Activated naive CD4-positive, alpha-beta T cell treated with anti-CD3 and anti-CD28 coated beads, Interleukin-2, amount 50 U/mL, for 24 hours (primary cell): ENCODE measurements around the gene CNIH4.
A peak's percentile ranks its signal among the peaks of the same experiment; 100 is the strongest.
"Not testable (repeated sequence)": the region's sequence is repeated elsewhere in the genome, so short reads cannot be mapped to it uniquely, and the experiment has no call there.

Experiments
- H3K27ac Mint-ChIP-seq: one replicate; pipeline ENCODE4 v1.8.0; 2021; ENCODE audit warnings: mild to moderate bottlenecking, mixed read lengths
- H3K27me3 Mint-ChIP-seq: one replicate; pipeline ENCODE4 v1.8.0; 2021; ENCODE audit warnings: mixed read lengths
- H3K36me3 Mint-ChIP-seq: one replicate; pipeline ENCODE4 v1.8.0; 2021; ENCODE audit warnings: mixed read lengths
- H3K4me1 Mint-ChIP-seq: one replicate; pipeline ENCODE4 v1.8.0; 2021; ENCODE audit warnings: mixed read lengths
- H3K4me3 Mint-ChIP-seq: one replicate; pipeline ENCODE4 v1.8.0; 2021; ENCODE audit warnings: mild to moderate bottlenecking, mixed read lengths
- H3K9me3 Mint-ChIP-seq: one replicate; pipeline ENCODE4 v1.8.0; 2021; ENCODE audit warnings: mixed read lengths

Gene CNIH4

DNA sequence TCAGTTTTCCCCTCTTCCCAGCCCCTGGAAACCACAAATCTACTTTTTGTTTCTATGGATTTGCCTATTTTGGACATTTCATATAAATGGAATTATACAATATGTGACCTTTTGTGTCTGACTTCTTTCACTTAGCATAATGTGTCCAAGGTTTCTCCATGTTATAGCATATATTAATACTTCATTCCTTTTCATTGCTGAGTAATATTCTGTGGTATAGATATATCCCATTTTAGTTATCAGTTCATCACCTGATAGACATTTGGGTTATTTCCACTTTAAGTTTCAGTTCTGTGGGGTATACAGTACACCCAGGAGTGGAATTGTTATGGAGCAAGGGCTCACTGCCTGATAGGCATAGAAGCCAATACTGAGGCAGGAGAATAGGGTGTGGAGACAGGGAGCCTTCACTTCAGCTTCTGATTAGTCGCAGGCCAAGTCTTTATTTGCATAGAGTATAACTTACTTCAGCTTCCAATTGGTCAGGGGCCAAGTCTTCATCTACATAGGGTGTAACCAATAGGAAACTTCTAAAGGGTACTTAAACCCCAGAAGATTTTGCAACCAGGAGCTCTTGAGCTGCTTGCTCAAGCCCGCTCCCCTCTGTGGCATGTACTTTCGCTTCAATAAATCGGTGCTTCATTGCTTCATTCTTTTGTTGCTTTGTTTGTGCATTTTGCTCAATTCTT is 18.4 kb upstream of the CNIH4 start:
- Mint-ChIP-seq H3K27me3 (no peaks in the 10 kb centered on the region), H3K4me3 (no peak overlapping the region), H3K4me1 (peaks cover 16% of the 10 kb centered on the region), H3K36me3 (no peaks in the 10 kb centered on the region), H3K27ac (no peak overlapping the region), H3K9me3 (no peaks in the 10 kb centered on the region)

DNA sequence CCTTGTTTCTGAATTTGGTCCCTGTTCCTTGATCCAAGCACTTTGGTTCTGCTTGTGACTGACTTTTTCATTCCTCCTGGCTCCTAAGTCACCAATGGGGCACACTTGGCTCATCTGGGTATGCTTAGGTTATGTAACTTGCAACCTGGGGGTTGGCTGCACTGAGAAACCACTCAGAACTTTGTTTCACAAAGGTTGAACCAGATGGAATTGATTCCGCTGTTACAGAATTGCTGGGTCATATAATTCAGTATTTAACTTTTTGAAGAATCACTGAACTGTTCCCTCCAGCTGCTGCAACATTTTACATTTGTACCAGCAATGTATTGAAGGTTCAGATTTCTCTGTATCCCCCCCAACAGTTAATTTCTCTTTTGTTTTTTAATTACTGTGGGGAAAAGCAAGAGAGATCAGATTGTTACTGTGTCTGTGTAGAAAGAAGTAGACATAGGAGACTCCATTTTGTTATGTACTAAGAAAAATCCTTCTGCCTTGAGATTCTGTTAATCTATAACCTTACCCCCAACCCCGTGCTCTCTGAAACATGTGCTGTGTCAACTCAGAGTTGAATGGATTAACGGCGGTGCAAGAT is 17.1 kb upstream of the CNIH4 start:
- H3K27ac Mint-ChIP-seq = no peak overlapping the region
- no peak overlapping the region for H3K4me3 Mint-ChIP-seq
- no peaks in the 10 kb centered on the region for H3K27me3 Mint-ChIP-seq
- no peaks in the 10 kb centered on the region for H3K36me3 Mint-ChIP-seq
- H3K9me3 Mint-ChIP-seq = no peaks in the 10 kb centered on the region
- peaks cover 5% of the 10 kb centered on the region for H3K4me1 Mint-ChIP-seq

DNA sequence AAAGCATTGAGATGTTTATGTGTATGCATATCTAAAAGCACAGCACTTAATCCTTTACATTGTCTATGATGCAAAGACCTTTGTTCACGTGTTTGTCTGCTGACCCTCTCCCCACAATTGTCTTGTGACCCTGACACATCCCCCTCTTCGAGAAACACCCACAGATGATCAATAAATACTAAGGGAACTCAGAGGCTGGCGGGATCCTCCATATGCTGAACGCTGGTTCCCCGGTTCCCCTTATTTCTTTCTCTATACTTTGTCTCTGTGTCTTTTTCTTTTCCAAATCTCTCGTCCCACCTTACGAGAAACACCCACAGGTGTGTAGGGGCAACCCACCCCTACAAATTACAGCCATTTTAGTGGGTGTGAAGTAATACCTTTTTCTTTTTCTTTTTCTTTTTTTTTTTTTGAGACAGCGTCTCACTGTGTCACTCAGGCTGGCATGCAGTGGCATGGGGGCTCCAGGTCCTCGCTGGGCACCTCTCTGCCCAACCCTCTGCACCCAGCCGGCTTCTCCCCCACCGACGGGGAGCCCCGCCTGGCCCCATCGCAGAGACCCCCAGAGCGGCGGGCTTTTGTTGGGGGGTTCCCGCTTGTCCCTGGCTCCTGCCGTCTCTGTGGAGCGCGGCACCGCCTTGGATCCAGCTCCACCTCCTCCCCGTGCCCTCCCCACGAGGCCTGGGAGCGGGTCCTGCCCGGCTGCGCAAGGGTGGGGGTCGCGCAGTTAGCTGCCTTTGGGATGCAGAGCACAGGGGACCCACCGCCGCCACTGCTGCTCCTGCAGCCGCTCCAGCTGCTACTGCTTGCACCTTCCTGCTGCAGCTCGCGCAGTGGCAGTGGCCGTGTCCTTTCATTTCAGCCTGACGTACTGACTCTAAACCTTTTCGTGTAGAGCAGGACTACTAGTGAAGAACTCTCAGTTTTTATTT is 16.0 kb upstream of the CNIH4 start:
- H3K4me3 Mint-ChIP-seq = peak overlapping the region; percentile 72
- not testable (repeated sequence) for H3K36me3 Mint-ChIP-seq, H3K9me3 Mint-ChIP-seq, H3K27ac Mint-ChIP-seq, H3K4me1 Mint-ChIP-seq, H3K27me3 Mint-ChIP-seq

DNA sequence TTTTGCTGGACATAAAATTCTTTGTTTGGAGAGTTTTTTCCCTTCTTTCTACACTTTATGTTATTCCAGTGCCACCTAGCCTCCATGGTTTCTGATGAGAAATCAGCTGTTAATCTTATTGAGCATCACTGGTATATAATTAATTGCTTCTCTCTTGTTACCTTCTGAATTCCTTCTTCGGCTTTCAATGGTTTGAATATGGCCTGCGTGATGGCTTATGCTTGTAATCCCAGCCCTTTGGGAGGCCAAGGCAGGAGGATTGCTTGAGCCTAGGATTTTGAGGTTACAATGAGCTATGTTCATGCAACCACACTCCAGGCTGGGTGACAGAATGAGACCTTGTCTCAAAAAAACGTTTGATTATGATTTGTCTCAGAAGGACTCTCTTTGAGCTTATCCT is 13.0 kb upstream of the CNIH4 start:
- peaks cover 28% of the 10 kb centered on the region for H3K4me1 Mint-ChIP-seq
- H3K27ac Mint-ChIP-seq = no peak overlapping the region
- H3K9me3 Mint-ChIP-seq = peaks cover 3% of the 10 kb centered on the region
- H3K27me3 Mint-ChIP-seq = no peaks in the 10 kb centered on the region
- H3K36me3 Mint-ChIP-seq = no peaks in the 10 kb centered on the region
- H3K4me3 Mint-ChIP-seq = no peak overlapping the region

DNA sequence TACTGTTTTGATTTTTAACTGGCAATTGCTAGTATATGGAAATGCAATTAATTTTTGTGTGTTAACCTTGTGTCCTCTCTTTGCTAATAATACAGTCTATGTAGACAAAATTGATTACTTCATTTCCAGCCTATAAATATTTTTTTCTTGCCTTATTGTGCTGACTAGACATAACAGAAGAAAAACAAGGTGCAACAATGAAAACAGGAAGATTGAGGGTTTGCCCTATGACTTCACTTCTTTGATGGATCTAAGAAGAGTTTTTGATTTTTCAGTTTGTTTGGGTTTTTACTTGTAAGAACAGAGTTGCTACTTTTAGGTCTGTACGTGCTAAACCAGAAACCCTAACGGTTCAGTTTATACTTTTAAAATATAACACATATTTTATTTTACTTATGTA is 8.5 kb upstream of the CNIH4 start:
- peak overlapping the region; percentile 19 for H3K4me3 Mint-ChIP-seq
- peaks cover 28% of the 10 kb centered on the region for H3K4me1 Mint-ChIP-seq
- H3K27me3 Mint-ChIP-seq = no peaks in the 10 kb centered on the region
- peak overlapping the region; percentile 84 for H3K27ac Mint-ChIP-seq
- H3K9me3 Mint-ChIP-seq = peaks cover 3% of the 10 kb centered on the region
- H3K36me3 Mint-ChIP-seq = no peaks in the 10 kb centered on the region

DNA sequence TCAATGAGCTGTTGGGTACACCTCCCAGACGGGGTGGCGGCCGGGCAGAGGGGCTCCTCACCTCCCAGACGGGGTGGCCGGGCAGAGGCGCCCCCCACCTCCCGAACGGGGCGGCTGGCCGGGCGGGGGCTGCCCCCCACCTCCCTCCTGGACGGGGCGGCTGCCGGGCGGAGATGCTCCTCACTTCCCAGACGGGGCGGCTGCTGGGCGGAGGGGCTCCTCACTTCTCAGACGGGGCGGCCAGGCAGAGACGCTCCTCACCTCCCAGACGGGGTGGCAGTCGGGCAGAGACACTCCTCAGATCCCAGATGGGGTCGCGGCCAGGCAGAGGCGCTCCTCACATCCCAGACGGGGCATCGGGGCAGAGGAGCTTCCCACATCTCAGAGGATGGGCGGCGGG is 7.0 kb upstream of the CNIH4 start:
- H3K36me3 Mint-ChIP-seq, H3K27ac Mint-ChIP-seq, H3K4me3 Mint-ChIP-seq, H3K9me3 Mint-ChIP-seq, H3K27me3 Mint-ChIP-seq: not testable (repeated sequence)
- H3K4me1 Mint-ChIP-seq = peaks cover 28% of the 10 kb centered on the region

DNA sequence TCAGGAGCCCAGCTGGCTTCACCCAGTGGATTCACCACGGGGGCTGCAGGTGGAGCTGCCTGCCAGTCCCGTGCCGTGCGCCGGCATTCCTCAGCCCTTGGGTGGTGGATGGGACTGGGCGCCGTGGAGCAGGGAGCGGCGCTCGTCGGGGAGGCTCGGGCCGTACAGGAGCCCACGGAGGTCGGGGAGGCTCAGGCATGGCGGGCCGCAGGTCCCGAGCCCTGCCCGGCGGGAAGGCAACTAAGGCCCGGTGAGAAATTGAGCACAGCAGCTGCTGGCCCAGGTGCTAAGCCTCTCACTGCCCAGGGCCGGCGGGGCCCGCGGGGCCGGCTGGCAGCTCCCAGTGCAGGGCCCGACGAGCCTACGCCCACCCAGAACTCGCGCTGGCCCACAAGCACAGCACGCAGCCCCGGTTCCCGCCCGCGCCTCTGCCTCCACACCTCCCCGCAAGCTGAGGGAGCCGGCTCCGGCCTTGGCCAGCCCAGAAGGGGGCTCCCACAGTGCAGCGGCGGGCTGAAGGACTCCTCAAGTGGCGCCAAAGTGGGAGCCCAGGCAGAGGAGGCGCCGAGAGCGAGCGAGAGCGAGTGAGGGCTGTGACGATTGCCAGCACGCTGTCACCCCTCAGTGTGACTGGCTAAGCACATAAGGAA is 4.1 kb upstream of the CNIH4 start:
- not testable (repeated sequence) for H3K36me3 Mint-ChIP-seq, H3K9me3 Mint-ChIP-seq, H3K27ac Mint-ChIP-seq, H3K4me3 Mint-ChIP-seq, H3K27me3 Mint-ChIP-seq
- H3K4me1 Mint-ChIP-seq = peaks cover 24% of the 10 kb centered on the region

DNA sequence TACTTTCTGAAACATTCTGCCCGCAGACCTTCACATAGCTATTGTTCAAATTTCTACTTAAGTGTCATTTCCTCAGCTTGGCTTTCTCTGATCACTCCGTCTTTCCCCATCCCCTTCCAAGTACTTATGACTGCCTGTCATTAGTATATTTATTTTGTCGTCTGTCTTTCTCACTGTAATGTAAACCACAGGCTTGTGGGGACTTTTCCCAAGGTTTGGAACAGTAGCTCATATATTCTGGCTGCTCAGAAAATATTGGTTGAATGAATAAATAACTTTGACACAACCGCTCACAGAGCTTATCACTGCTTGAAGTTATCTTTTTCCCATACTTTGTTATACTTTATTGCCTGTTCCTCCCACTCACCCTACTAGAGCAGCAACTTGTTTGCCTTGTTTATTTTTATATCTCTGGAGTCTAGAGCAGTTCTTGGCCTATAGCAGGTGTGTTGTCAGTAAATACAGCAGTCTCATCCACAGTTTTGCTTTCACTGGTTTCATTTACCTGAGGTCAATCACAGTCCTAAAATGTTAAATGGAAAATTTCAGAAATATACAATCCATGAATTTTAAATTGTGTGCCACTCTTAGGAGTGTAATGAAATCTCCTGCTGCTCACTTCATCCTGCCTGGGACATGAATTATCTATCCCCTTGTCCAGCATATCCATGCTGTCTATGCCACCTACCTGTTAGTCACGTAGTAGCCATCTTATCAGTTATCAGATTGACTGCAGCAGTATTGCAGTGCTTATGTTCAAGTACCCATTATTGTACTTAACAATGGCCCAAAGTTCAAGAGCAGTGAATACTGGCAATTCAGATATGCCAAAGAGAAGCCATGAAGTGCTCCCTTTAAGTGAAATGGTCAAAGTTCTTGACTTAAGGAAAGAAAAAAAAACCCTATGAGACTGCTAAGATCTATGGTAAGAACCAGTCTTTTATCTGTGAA is 2.4 kb upstream of the CNIH4 start:
- Mint-ChIP-seq H3K27ac (no peak overlapping the region), H3K27me3 (no peaks in the 10 kb centered on the region), H3K4me1 (peaks cover 27% of the 10 kb centered on the region), H3K4me3 (no peak overlapping the region), H3K36me3 (peaks cover 4% of the 10 kb centered on the region), H3K9me3 (no peaks in the 10 kb centered on the region)

DNA sequence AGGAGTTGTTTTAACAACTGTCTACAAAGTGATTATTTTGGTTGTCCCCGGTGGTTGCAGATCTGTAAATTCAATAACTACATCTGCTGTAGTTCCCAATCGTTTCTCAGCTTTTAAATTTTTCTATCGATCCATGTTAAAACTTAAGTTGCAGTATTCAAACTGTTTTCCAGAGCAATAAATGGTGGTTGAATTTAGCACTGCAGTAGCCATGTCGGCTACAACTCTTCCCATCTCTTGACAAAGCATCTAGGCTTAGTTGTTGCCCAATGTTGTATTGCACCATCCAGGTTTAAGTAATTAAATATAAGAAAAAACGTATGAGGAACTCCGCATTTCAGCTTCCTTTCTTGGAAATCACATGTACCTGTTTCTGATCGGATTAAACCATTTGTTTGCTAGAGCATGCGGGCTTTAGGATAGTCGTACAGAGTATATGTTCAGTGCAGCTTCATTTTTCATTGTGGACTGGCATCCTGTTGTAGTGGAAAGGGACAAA is 996 bp downstream of the CNIH4 start:
- Mint-ChIP-seq H3K4me1 (peaks cover 46% of the 10 kb centered on the region), H3K4me3 (peak overlapping the region; percentile 90), H3K27ac (peak overlapping the region; percentile 52)

DNA sequence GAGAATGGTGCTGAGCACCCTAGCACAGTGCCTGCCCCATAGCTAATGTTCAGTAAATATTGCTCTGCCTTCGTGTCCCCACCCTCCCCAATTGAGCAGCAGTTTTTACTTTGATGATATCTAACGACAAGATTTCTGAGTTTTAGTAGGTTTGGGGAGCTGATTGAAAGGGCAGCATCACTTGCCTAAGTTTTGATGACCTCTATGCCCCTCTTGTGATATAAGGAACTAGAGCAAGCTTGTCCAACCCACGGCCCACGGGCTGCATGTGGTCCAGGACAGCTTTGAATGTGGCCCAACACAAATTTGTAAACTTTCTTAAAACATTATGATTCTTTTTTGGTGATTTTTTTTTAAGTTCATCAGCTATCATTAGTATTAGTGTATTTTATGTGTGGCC is 1.6 kb downstream of the CNIH4 start:
- Mint-ChIP-seq H3K9me3 (no peaks in the 10 kb centered on the region), H3K27me3 (no peaks in the 10 kb centered on the region), H3K4me1 (peaks cover 52% of the 10 kb centered on the region), H3K4me3 (peak overlapping the region; percentile 90), H3K27ac (peak overlapping the region; percentile 60), H3K36me3 (peaks cover 10% of the 10 kb centered on the region)

More for the DNA sequence above, 996 bp downstream of the CNIH4 start:
- Mint-ChIP-seq H3K36me3 (peaks cover 8% of the 10 kb centered on the region), H3K9me3 (no peaks in the 10 kb centered on the region), H3K27me3 (no peaks in the 10 kb centered on the region)

DNA sequence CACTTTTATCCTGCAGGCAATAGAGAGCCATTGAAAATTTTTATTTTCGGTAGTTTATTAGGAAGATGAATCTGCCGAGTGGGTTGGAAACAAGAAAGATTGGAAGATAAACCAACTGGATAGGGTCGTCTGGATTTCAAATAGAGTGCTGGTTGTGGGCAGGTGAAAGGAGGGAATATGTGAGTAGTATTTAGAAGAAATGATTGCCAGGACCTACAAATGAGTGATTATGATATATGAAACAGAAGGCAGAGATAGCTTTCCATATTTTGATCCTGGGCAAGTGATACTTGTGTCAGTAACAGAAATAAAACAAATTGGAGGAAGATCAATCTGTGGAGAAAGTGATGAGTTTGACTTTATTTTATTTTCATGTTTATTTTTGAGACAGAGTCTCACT is 2.5 kb downstream of the CNIH4 start:
- Mint-ChIP-seq H3K27ac (peak overlapping the region; percentile 14), H3K4me1 (peaks cover 61% of the 10 kb centered on the region), H3K27me3 (no peaks in the 10 kb centered on the region)

DNA sequence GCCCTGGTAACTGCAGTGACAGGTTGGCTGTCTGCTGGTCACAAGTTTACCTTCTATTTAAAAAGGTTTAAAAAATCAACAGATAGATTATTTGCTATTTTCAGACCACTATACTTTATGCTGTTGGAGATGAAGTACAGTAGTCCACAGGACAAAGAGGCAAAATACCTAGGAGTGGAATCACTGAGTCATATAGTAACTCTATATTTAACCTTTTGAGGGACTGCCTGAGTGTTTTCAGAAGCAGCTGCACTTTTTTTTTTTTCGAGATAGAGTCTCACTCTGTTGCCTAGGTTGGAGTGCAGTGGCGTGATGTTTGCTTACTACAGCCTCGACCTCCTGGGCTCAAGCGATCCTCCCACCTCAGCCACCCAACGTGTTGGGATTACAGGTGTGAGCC is 11.7 kb downstream of the CNIH4 start:
- Mint-ChIP-seq H3K4me1 (peaks cover 67% of the 10 kb centered on the region), H3K4me3 (no peak overlapping the region), H3K27me3 (no peaks in the 10 kb centered on the region), H3K9me3 (no peaks in the 10 kb centered on the region), H3K27ac (no peak overlapping the region), H3K36me3 (peaks cover 28% of the 10 kb centered on the region)

More for the DNA sequence above, 2.5 kb downstream of the CNIH4 start:
- Mint-ChIP-seq H3K9me3 (no peaks in the 10 kb centered on the region), H3K36me3 (peaks cover 16% of the 10 kb centered on the region), H3K4me3 (peak overlapping the region; percentile 51)

DNA sequence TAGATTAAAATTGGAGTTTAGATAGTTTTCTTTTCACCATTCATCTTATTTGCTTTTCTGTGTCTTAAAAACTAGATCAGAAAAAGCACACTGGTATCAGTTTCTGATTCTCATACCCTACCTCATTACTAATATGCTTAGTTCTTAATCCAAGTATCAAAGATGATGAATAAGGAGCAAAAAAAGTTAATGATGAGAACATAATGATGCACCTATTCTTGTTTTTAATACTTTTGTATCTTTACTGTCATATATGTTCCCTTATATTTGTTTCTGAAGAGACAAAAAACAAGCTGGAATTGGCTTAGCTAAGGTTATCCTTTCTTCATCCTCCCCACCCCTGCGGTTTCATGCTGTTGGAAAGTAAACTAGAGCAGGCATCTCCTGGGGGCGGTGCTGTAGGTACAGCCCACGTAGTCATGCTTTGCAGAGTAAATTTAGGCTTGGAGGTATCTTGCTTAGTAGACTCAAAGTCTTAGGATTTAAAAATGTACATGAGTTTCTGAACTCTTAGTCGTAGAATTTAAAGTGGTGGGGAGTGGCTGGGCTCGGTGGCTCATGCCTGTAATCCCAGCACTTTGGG is 16.4 kb downstream of the CNIH4 start:
- Mint-ChIP-seq H3K27ac (peak overlapping the region; percentile 86), H3K4me1 (peaks cover 84% of the 10 kb centered on the region), H3K27me3 (no peaks in the 10 kb centered on the region), H3K36me3 (peaks cover 36% of the 10 kb centered on the region), H3K4me3 (no peak overlapping the region), H3K9me3 (no peaks in the 10 kb centered on the region)

DNA sequence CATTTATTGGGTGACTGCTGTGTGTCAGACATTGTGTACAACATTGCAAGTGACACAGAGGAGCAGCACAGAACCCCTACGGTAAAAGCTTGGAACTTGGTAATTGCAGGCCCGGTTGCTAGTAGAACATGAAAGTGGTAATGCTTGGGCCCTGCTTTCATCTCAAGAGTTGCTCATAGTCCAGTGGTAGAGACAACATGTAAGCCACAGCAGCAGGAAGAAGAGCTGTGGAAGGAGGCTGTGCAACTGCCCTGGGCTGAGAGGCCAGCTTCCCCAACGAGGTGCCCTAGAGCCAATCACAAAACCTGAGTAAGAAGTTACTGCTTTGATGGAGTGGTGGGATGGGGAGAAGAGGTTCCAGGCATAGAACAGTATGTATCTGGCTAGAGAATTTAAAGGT is 18.4 kb downstream of the CNIH4 start:
- Mint-ChIP-seq H3K27me3 (no peaks in the 10 kb centered on the region), H3K36me3 (peaks cover 37% of the 10 kb centered on the region), H3K4me1 (peaks cover 86% of the 10 kb centered on the region), H3K9me3 (no peaks in the 10 kb centered on the region), H3K27ac (no peak overlapping the region), H3K4me3 (no peak overlapping the region)
